Frontal cortex (tissue), 4 donors: ENCODE measurements around the gene S100Z. TPM values are rescaled to one million over a fixed set of nuclear protein-coding genes. Genes with fewer than 3 reads are reported as not detected.
A peak's percentile ranks its signal among the peaks of the same experiment; 100 is the strongest.
"Not testable (repeated sequence)": the region's sequence is repeated elsewhere in the genome, so short reads cannot be mapped to it uniquely, and the experiment has no call there.

Experiments used
- DNase-seq, 2 donors: peaks; one replicate each; pipeline ENCODE4 v3.0.0; 2012; ENCODE audit warnings: low spot score in 2 of 2
- FAIRE-seq: peaks from 2 replicates; lab custom pipeline; 2012; peaks lifted over from hg19 to GRCh38; lab: Jason Lieb, UNC
- total RNA-seq: library from RNA; depleted of rRNA; stranded (reverse); fragments of >200 nt; gene quantifications from one replicate; pipeline ENCODE4 v1.2.3, GENCODE V29; 2014
- donor health status: control.
- donor health status: control.
- donor health status: control.

S100Z gene
- total RNA-seq: not detected

- no peak for DNase-seq
- FAIRE-seq: no peak
These were observed at the start of gene S100Z for GRCh38 chr5:76849419-76850291. TSS of gene S100Z (plus strand) at chr5:76850014. CDS start at chr5:76875360, 25,346 bp downstream.

GRCh38 chr5:76800579-76800978, 49.2 kb upstream of the S100Z start:
- DNase-seq (no peak), FAIRE-seq (no peak)

- DNase-seq: no peak
- no peak for FAIRE-seq
These were observed 48.5 kb upstream of the S100Z start for GRCh38 chr5:76801159-76801802.

- FAIRE-seq: no peak
- no peak for DNase-seq
These were observed 48.0 kb upstream of the S100Z start for GRCh38 chr5:76801803-76802195.

GRCh38 chr5:76804266-76804665, 45.5 kb upstream of the S100Z start:
- no peak for DNase-seq
- no peak for FAIRE-seq

- DNase-seq: no peak
- no peak for FAIRE-seq
These were observed 43.9 kb upstream of the S100Z start for GRCh38 chr5:76805821-76806505.

GRCh38 chr5:76807296-76807695, 42.5 kb upstream of the S100Z start:
- no peak for FAIRE-seq
- DNase-seq: no peak

- DNase-seq (no peak), FAIRE-seq (no peak)
These were observed 41.6 kb upstream of the S100Z start for GRCh38 chr5:76808141-76808691.

GRCh38 chr5:76809141-76809540, 40.7 kb upstream of the S100Z start:
- DNase-seq: no peak
- no peak for FAIRE-seq

GRCh38 chr5:76810236-76810635, 39.6 kb upstream of the S100Z start:
- DNase-seq: no peak
- FAIRE-seq: no peak

- DNase-seq (no peak), FAIRE-seq (no peak)
These were observed 38.6 kb upstream of the S100Z start for GRCh38 chr5:76811214-76811613.

GRCh38 chr5:76812209-76812608, 37.6 kb upstream of the S100Z start:
- DNase-seq, FAIRE-seq: not testable (repeated sequence)

- DNase-seq (no peak), FAIRE-seq (no peak)
These were observed 35.7 kb upstream of the S100Z start for GRCh38 chr5:76813982-76814562.

- no peak for FAIRE-seq
These were observed 33.5 kb upstream of the S100Z start for GRCh38 chr5:76816110-76816831.

GRCh38 chr5:76818844-76819831, 30.7 kb upstream of the S100Z start, which contains the start of gene F2RL1:
TSS of gene F2RL1 (plus strand) at chr5:76819030. CDS start at chr5:76819183, 153 bp downstream.
- FAIRE-seq (no peak), DNase-seq (peak; percentile 40 to 62)

More at GRCh38 chr5:76816110-76816831, 33.5 kb upstream of the S100Z start:
- no peak for DNase-seq

GRCh38 chr5:76819851-76820525, 29.8 kb upstream of the S100Z start:
- no peak for FAIRE-seq
- no peak for DNase-seq

- FAIRE-seq (no peak), DNase-seq (no peak)
These were observed 29.3 kb upstream of the S100Z start for GRCh38 chr5:76820526-76820890.

GRCh38 chr5:76821136-76821535, 28.7 kb upstream of the S100Z start:
- DNase-seq (no peak), FAIRE-seq (no peak)
